ENCODE results near the gene ABLIM2.
"Not testable (repeated sequence)": the region's sequence is repeated elsewhere in the genome, so short reads cannot be mapped to it uniquely, and the experiment has no call there.

Gene ABLIM2

GRCh38 chr4:7950301-7951092, 208.1 kb downstream of the ABLIM2 start:
- no peak for DNase-seq

- DNase-seq, result no peak
Measured at GRCh38 chr4:7949759-7950158, 208.9 kb downstream of the ABLIM2 start.

GRCh38 chr4:7947927-7948326, 210.7 kb downstream of the ABLIM2 start:
- DNase-seq, result no peak

- no peak for DNase-seq
Measured at GRCh38 chr4:7945709-7946380, 212.8 kb downstream of the ABLIM2 start.

- DNase-seq, result no peak
Measured at GRCh38 chr4:7944599-7945220, 213.9 kb downstream of the ABLIM2 start.

GRCh38 chr4:7943688-7944087, 214.9 kb downstream of the ABLIM2 start:
- not testable (repeated sequence) for DNase-seq

- no peak for DNase-seq
Measured at GRCh38 chr4:7943211-7943610, 215.4 kb downstream of the ABLIM2 start.

- no peak for DNase-seq
Measured at GRCh38 chr4:7941965-7942496, 216.6 kb downstream of the ABLIM2 start.

- DNase-seq, result no peak
Measured at GRCh38 chr4:7941111-7941964, 217.3 kb downstream of the ABLIM2 start.

GRCh38 chr4:7939377-7940108, 219.1 kb downstream of the ABLIM2 start, which contains the start of gene AFAP1:
AFAP1 (minus strand) TSS chr4:7939861; CDS start chr4:7872078, 67,783 bp downstream.
- peak; percentile 91 for DNase-seq

GRCh38 chr4:7938609-7939376, 219.8 kb downstream of the ABLIM2 start:
- peak; percentile 36 for DNase-seq

- no peak for DNase-seq
Measured at GRCh38 chr4:7938266-7938608, 220.4 kb downstream of the ABLIM2 start.

GRCh38 chr4:7937006-7937405, 221.6 kb downstream of the ABLIM2 start:
- DNase-seq, result no peak

GRCh38 chr4:7933651-7934510, 224.7 kb downstream of the ABLIM2 start:
- no peak for DNase-seq

GRCh38 chr4:7932287-7932686, 226.3 kb downstream of the ABLIM2 start:
- no peak for DNase-seq

GRCh38 chr4:7929118-7929951, 229.3 kb downstream of the ABLIM2 start:
- DNase-seq, result no peak

- DNase-seq, result no peak
Measured at GRCh38 chr4:7928711-7929110, 229.9 kb downstream of the ABLIM2 start.

- DNase-seq, result no peak
Measured at GRCh38 chr4:7926822-7927221, 231.8 kb downstream of the ABLIM2 start.

GRCh38 chr4:7924570-7924969, 234.0 kb downstream of the ABLIM2 start:
- no peak for DNase-seq
